HG03460 (cell line): ENCODE results near the gene HLF.

ENCODE experiments used
- ATAC-seq: cut with Tn5 transposase; IDR thresholded peaks from one replicate; pipeline ENCODE4 v1.9.1; 2021; ENCODE audit not compliant: unreplicated experiment

HLF gene

GRCh38 chr17:55351226-55351625 is 86.5 kb downstream of the HLF start:
- ATAC-seq, result no peak

GRCh38 chr17:55354010-55354409 is 89.2 kb downstream of the HLF start:
- ATAC-seq, result no peak

- no peak for ATAC-seq
Measured at GRCh38 chr17:55354941-55355340, 90.2 kb downstream of the HLF start.

- ATAC-seq, result peak; percentile 92
Measured at GRCh38 chr17:55356434-55357328, 91.9 kb downstream of the HLF start.

- ATAC-seq, result no peak
Measured at GRCh38 chr17:55360971-55361370, 96.2 kb downstream of the HLF start.

- ATAC-seq, result no peak
Measured at GRCh38 chr17:55363033-55363432, 98.3 kb downstream of the HLF start.

GRCh38 chr17:55366020-55366481 is 101.3 kb downstream of the HLF start:
- ATAC-seq, result no peak

GRCh38 chr17:55368706-55369105 is 103.9 kb downstream of the HLF start:
- ATAC-seq, result no peak
